T-cell (primary cell): ENCODE results near the gene KPNA6. TPM values are rescaled to one million over a fixed set of nuclear protein-coding genes. Genes with fewer than 3 reads are reported as not detected.
"Not testable (repeated sequence)": the region's sequence is repeated elsewhere in the genome, so short reads cannot be mapped to it uniquely, and the experiment has no call there.

ENCODE experiments used
- ATAC-seq, 4 experiments: fragments of 200-7000 bp in 3 of 4; fragments of 150-1000 bp in 1 of 4; cut with Tn5 transposase; replicated peaks in 1 of 4; 1 replicate in 3 of 4; 2 replicates in 1 of 4; pipeline ENCODE4 v1.10.0; 2021; ENCODE audit warnings: moderate library complexity in 3 of 4, mild to moderate bottlenecking in 2 of 4, moderate number of reproducible peaks in 1 of 4
- CTCF ChIA-PET, 2 donors: fragments of 300-600 bp; sonication (Branson Sonifier 250); formaldehyde crosslinking; loops; one replicate each; lab custom pipeline; 2022; ENCODE audit warnings: antibody characterized with exemption in 2 of 2; lab: Charles Lee
- POLR2A ChIA-PET, 2 donors: fragments of 300-600 bp; sonication (Branson Sonifier 250); formaldehyde crosslinking; loops; one replicate each; lab custom pipeline; 2022; ENCODE audit warnings: antibody characterized with exemption in 2 of 2; lab: Charles Lee
- DNase-seq, 35 experiments: peaks; one replicate each; pipeline versions ENCODE4 v3.0.0 to v3.0.0-alpha.2; 2013 to 2023
- H3K27ac ChIP-seq: one replicate; pipeline ENCODE4 v1.5.1; 2013; ENCODE audit warnings: low read length
- H3K27me3 ChIP-seq, 2 experiments: replicated peaks in 1 of 2; 1 replicate in 1 of 2; 2 replicates in 1 of 2; pipeline versions ENCODE4 v1.6.1 to v1.7.0; 2013; ENCODE audit warnings: low read length in 1 of 2, mixed read lengths in 1 of 2; ENCODE audit not compliant: control insufficient read depth in 2 of 2, insufficient read depth in 2 of 2; ENCODE audit errors: extremely low read depth in 1 of 2
- H3K36me3 ChIP-seq, 2 donors: 1 replicate in 1 of 2; 2 replicates in 1 of 2; pipeline versions ENCODE4 v1.6.1 to v1.7.0; 2013; ENCODE audit warnings: low read length in 1 of 2; ENCODE audit not compliant: control insufficient read depth in 2 of 2, insufficient read depth in 1 of 2; ENCODE audit errors: extremely low read depth in 1 of 2
- H3K4me1 ChIP-seq, 2 experiments: 1 replicate in 1 of 2; 2 replicates in 1 of 2; pipeline versions ENCODE4 v1.6.1 to v1.7.0; 2013; ENCODE audit warnings: low read length in 2 of 2, mixed read lengths in 1 of 2; ENCODE audit not compliant: insufficient read depth in 2 of 2, control insufficient read depth in 1 of 2; ENCODE audit errors: extremely low read depth in 1 of 2
- H3K4me3 ChIP-seq, 2 donors: 1 replicate in 1 of 2; 2 replicates in 1 of 2; pipeline versions ENCODE4 v1.5.1 to v1.7.0; 2013; ENCODE audit warnings: mild to moderate bottlenecking in 2 of 2, low read length in 1 of 2, moderate library complexity in 1 of 2; ENCODE audit not compliant: control insufficient read depth in 1 of 2; ENCODE audit errors: extremely low read depth in 1 of 2
- H3K9me3 ChIP-seq: 2 replicates; pipeline ENCODE4 v1.7.0; 2013
- H3K27ac Mint-ChIP-seq, 2 donors: one replicate each; pipeline ENCODE4 v1.8.0; 2020 to 2021; ENCODE audit warnings: mild to moderate bottlenecking in 2 of 2, mixed read lengths in 2 of 2
- H3K27me3 Mint-ChIP-seq, 2 donors: one replicate each; pipeline ENCODE4 v1.8.0; 2021 to 2022; ENCODE audit warnings: mixed read lengths in 2 of 2
- H3K36me3 Mint-ChIP-seq: one replicate; pipeline ENCODE4 v1.8.0; 2021; ENCODE audit warnings: mixed read lengths
- H3K4me1 Mint-ChIP-seq, 3 donors: one replicate each; pipeline ENCODE4 v1.8.0; 2020 to 2022; ENCODE audit warnings: mixed read lengths in 3 of 3, mild to moderate bottlenecking in 1 of 3
- H3K4me3 Mint-ChIP-seq, 3 donors: one replicate each; pipeline ENCODE4 v1.8.0; 2020 to 2022; ENCODE audit warnings: mild to moderate bottlenecking in 3 of 3, mixed read lengths in 3 of 3, moderate library complexity in 3 of 3
- H3K9me3 Mint-ChIP-seq, 3 donors: one replicate each; pipeline ENCODE4 v1.8.0; 2020 to 2022; ENCODE audit warnings: mixed read lengths in 3 of 3
- WGBS: methylation state at CpG from one replicate; pipeline ENCODE4 v1.1.5; 2013; ENCODE audit warnings: missing lambda C conversion rate; ENCODE audit not compliant: insufficient coverage; 5-methylcytosine and 5-hydroxymethylcytosine counted together
- total RNA-seq, 35 experiments: library from RNA in 6 of 35; stranded (reverse) in 6 of 35; fragments of 120-200 nt in 1 of 35; gene quantifications; one replicate each; pipeline versions ENCODE4 v1.2.1 to v1.2.4 and lab custom pipeline; 2013 to 2026

The KPNA6 gene
- total RNA-seq, 5 donors from 2014 or later (not counting 1 experiment from before 2014, with no cell fraction given): 46.2 to 53.6 (median 52.3) TPM

DNA sequence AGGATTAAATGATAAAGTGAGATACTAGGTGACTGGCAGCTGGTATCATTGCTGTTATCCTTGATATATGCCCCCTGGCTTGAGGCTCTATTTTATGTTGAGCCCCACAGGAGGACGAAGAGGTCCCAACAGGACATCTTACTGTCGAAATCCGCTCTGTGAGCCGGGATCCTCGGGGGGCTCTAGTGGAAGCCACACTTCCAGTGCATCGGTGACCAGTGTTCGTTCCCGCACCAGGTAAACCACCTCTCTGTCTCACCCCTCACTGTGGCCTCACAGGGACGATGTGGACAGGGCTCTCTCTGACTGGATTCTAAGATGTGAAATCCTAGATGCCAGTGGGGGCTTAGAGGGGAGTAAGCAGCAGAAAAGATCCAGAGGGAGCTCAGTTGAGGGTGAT, 33.0 kb upstream of the KPNA6 start:
- peaks cover 36 to 43% (median 39%) of the 10 kb centered on the region in 3 donors for H3K4me1 Mint-ChIP-seq

DNA sequence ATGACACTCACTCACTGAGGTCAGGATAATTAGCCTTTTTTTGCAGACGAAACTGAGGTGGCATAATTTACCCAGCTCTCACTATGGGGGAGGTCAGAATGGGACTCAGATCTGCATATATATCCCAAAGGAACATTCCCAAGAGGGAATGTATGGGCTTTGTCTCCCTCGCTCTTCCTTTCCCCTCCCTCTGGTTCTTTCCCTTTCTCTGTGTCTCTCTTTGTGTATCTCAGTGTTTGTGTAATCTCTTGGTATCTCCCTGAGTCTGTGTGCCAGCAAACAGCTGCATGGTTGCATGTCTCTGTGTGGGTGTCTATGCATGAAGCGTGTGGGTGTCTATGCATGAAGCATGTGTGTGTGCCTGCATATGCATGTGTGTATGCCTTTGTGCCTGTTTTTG, 30.4 kb upstream of the KPNA6 start:
- H3K9me3 ChIP-seq: no peaks in the 10 kb centered on the region
- ATAC-seq (no peak), DNase-seq (no peak)
- ChIA-PET CTCF (no interaction called here), POLR2A (no interaction called here)
- no peaks in the 10 kb centered on the region for H3K27me3 ChIP-seq
- Mint-ChIP-seq H3K36me3 (peaks cover 34% of the 10 kb centered on the region), H3K9me3 (no peaks in the 10 kb centered on the region), H3K27ac (peak overlapping the region in 1 of 2 donors; percentile 13), H3K4me3 (no peak overlapping the region), H3K4me1 (peaks cover 24 to 36% (median 35%) of the 10 kb centered on the region in 3 donors), H3K27me3 (no peaks in the 10 kb centered on the region)
- H3K4me3 ChIP-seq: no peak overlapping the region
- no peak overlapping the region for H3K27ac ChIP-seq
- peaks cover 2 to 13% of the 10 kb centered on the region in 2 experiments for H3K4me1 ChIP-seq
- WGBS: 100% methylated on average over 1 of the region's 3 CpGs
- peaks cover 9 to 33% of the 10 kb centered on the region in 2 donors for H3K36me3 ChIP-seq

More for the DNA sequence above, 33.0 kb upstream of the KPNA6 start:
- peak overlapping the region in 1 of 2 donors; percentile 8 for H3K27ac Mint-ChIP-seq
- DNase-seq (no peak), ATAC-seq (no peak)
- POLR2A ChIA-PET: interaction anchor here in 1 of 2 donors (1.0 kb wide), 1 partner anchor 74 kb away, joined by 4 read pairs; no protein-coding TSS in a partner anchor
- H3K9me3 Mint-ChIP-seq: no peaks in the 10 kb centered on the region
- H3K9me3 ChIP-seq: no peaks in the 10 kb centered on the region
- peaks cover 9 to 27% of the 10 kb centered on the region in 2 donors for H3K36me3 ChIP-seq
- WGBS: 100% methylated on average over 5 of the region's 9 CpGs
- peaks cover 10 to 24% of the 10 kb centered on the region in 2 experiments for H3K4me1 ChIP-seq
- no peak overlapping the region for H3K4me3 ChIP-seq
- H3K4me3 Mint-ChIP-seq: peak overlapping the region in 2 of 3 donors; percentile 55 to 95
- H3K27me3 Mint-ChIP-seq: no peaks in the 10 kb centered on the region
- H3K27ac ChIP-seq: no peak overlapping the region
- no peaks in the 10 kb centered on the region for H3K27me3 ChIP-seq
- peaks cover 25% of the 10 kb centered on the region for H3K36me3 Mint-ChIP-seq
- CTCF ChIA-PET: interaction anchor here (0.6 to 1.9 kb wide), 2 partner anchors 30 to 33 kb away, joined by 3 to 6 read pairs; partner anchors contain the start of gene KPNA6 (in 1 of the 2)

DNA sequence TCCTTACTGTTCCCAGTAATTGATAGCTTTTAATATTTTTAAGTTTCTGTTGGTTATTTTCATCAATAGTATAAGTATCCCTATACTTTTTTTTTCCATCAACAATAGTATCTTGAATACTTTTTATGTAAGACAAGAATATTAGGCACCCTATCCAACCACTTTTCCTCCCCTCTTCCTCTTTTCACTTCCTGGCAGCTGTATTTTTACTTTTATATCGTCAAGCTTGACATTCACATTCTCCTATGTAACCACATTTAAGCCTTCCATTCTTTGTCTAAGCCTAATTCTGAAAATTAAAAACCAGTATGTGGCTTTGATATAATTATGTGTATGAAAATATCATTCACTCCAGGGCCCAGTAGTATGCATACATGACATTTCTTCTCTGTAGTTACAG, 25.8 kb upstream of the KPNA6 start:
- POLR2A ChIA-PET: no interaction called here

DNA sequence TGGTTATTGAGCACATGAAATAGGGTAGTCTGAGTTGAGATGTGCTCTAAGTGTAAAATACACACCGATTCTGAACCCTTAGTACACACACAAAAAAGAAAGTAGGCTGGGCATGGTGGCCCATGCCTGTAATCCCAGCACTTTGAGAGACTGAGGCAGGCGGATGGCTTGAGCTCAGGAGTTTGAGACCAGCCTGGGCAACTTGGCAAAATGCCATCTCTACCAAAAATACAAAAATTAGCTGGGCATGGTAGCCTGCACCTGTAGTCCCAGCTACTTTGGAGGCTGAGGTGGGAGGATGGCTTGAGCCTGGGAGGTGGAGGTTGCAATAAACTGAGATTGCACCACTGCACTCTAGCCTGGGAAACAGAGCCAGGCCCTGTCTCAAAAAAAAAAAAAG, 21.5 kb upstream of the KPNA6 start:
- H3K9me3 ChIP-seq, H3K27ac ChIP-seq, ATAC-seq, DNase-seq, H3K4me3 Mint-ChIP-seq, H3K27ac Mint-ChIP-seq, CTCF ChIA-PET, H3K27me3 ChIP-seq, H3K4me3 ChIP-seq, H3K9me3 Mint-ChIP-seq, H3K27me3 Mint-ChIP-seq, H3K4me1 ChIP-seq, POLR2A ChIA-PET: not testable (repeated sequence)
- WGBS: no CpG with 5 or more reads among the region's 2 CpGs
- H3K36me3 Mint-ChIP-seq: peaks cover 38% of the 10 kb centered on the region
- H3K36me3 ChIP-seq: peaks cover 10 to 25% of the 10 kb centered on the region in 2 donors
- peaks cover 3 to 12% (median 7%) of the 10 kb centered on the region in 3 donors for H3K4me1 Mint-ChIP-seq

More for the DNA sequence above, 25.8 kb upstream of the KPNA6 start:
- peaks cover 52% of the 10 kb centered on the region for H3K36me3 Mint-ChIP-seq
- ATAC-seq (no peak), DNase-seq (no peak)
- H3K27me3 Mint-ChIP-seq: no peaks in the 10 kb centered on the region
- CTCF ChIA-PET: interaction anchor here in 1 of 2 donors (0.5 kb wide), 1 partner anchor 25 kb away, joined by 7 read pairs; no protein-coding TSS in a partner anchor
- no peak overlapping the region for H3K4me3 ChIP-seq
- no CpG with 5 or more reads among the region's 1 CpG for WGBS
- no peaks in the 10 kb centered on the region for H3K9me3 ChIP-seq
- H3K27ac ChIP-seq: no peak overlapping the region
- no peak overlapping the region for H3K27ac Mint-ChIP-seq
- H3K4me3 Mint-ChIP-seq: no peak overlapping the region
- H3K4me1 ChIP-seq: no peaks in the 10 kb centered on the region
- no peaks in the 10 kb centered on the region for H3K9me3 Mint-ChIP-seq
- H3K4me1 Mint-ChIP-seq: peaks cover 5 to 20% (median 11%) of the 10 kb centered on the region in 3 donors
- H3K27me3 ChIP-seq: no peaks in the 10 kb centered on the region
- peaks cover 14 to 39% of the 10 kb centered on the region in 2 donors for H3K36me3 ChIP-seq

DNA sequence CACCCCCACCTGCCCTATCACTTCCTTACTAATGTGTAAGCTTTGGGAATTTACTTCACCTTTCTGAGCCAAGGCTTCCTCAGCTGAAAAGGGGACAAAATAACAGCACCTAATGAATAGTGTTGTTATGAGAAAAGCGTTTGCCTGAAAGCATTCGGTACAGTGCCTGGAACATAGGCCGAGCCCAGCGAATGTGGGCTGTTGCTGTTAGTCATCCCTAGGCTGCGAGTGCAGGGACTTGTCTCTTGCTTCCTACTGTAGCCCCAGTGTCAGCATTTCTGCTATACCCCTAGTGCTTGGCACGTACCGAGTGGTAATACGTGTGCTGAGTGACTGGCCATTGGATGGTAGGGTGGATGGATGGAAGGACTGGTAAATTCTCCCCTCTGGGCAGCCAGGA, 16.7 kb upstream of the KPNA6 start:
- H3K27me3 ChIP-seq: no peaks in the 10 kb centered on the region
- Mint-ChIP-seq H3K9me3 (no peaks in the 10 kb centered on the region), H3K27me3 (no peaks in the 10 kb centered on the region), H3K4me3 (no peak overlapping the region), H3K4me1 (no peaks in the 10 kb centered on the region), H3K27ac (no peak overlapping the region), H3K36me3 (peaks cover 37% of the 10 kb centered on the region)
- no peaks in the 10 kb centered on the region for H3K4me1 ChIP-seq
- WGBS: 88% methylated on average over 4 of the region's 8 CpGs
- ATAC-seq: no peak
- H3K4me3 ChIP-seq: no peak overlapping the region
- no peak for DNase-seq
- no peaks in the 10 kb centered on the region for H3K9me3 ChIP-seq
- ChIA-PET CTCF (interaction anchor here in 1 of 2 donors (0.6 kb wide), 1 partner anchor 57 kb away, joined by 4 read pairs; no protein-coding TSS in a partner anchor), POLR2A (interaction anchor here in 1 of 2 donors (0.6 kb wide), 1 partner anchor 19 kb away, joined by 7 read pairs; no protein-coding TSS in a partner anchor)
- H3K27ac ChIP-seq: no peak overlapping the region
- peaks cover 33 to 50% of the 10 kb centered on the region in 2 donors for H3K36me3 ChIP-seq

DNA sequence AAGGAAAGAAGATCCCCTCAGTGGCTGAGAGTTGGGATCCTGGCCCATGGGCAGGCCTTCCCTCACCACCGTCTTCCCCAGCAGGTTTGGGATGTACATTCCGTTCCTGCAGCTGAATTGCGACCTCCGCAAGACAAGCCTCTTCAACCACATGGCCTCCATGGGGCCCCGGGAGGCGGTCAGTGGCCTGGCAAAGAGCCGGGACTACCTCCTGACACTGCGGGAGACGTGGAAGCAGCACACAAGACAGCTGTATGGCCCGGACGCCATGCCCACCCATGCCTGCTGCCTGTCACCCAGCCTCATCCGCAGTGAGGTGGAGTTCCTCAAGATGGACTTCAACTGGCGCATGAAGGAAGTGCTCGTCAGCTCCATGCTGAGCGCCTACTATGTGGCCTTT, 16.3 kb upstream of the KPNA6 start:
- DNase-seq (no peak), ATAC-seq (no peak)
- Histone ChIP-seq H3K4me1 (no peaks in the 10 kb centered on the region), H3K4me3 (no peak overlapping the region), H3K27me3 (no peaks in the 10 kb centered on the region), H3K27ac (no peak overlapping the region), H3K9me3 (no peaks in the 10 kb centered on the region), H3K36me3 (peaks cover 29 to 51% of the 10 kb centered on the region in 2 donors)
- WGBS: 97% methylated on average over 15 of the region's 15 CpGs
- peaks cover 36% of the 10 kb centered on the region for H3K36me3 Mint-ChIP-seq
- ChIA-PET CTCF (interaction anchor here in 1 of 2 donors (0.6 kb wide), 1 partner anchor 57 kb away, joined by 4 read pairs; no protein-coding TSS in a partner anchor), POLR2A (interaction anchor here in 1 of 2 donors (0.6 kb wide), 1 partner anchor 20 kb away, joined by 7 read pairs; no protein-coding TSS in a partner anchor)
- H3K27me3 Mint-ChIP-seq: no peaks in the 10 kb centered on the region
- H3K27ac Mint-ChIP-seq: no peak overlapping the region
- H3K4me1 Mint-ChIP-seq: no peaks in the 10 kb centered on the region
- H3K4me3 Mint-ChIP-seq: no peak overlapping the region
- no peaks in the 10 kb centered on the region for H3K9me3 Mint-ChIP-seq
